Raji (cell line): ENCODE measurements around the gene HOXA7.

Experiments used
- POLR2A ChIP-seq: IDR thresholded peaks from 2 replicates; pipeline ENCODE4 v1.6.1; 2011; ENCODE audit warnings: low read depth, low read length, control low read depth; ENCODE audit not compliant: insufficient read depth

HOXA7 gene

GRCh38 chr7:27134392-27134791 lies 22.1 kb downstream of the HOXA7 start:
- TF ChIP-seq POLR2A: no peak

- no peak for TF ChIP-seq POLR2A
These were observed 22.9 kb downstream of the HOXA7 start for GRCh38 chr7:27133409-27134231.

GRCh38 chr7:27132978-27133377 lies 23.5 kb downstream of the HOXA7 start:
- TF ChIP-seq POLR2A: no peak

- TF ChIP-seq POLR2A: no peak
These were observed 24.3 kb downstream of the HOXA7 start for GRCh38 chr7:27132214-27132613.

- TF ChIP-seq POLR2A: no peak
These were observed 25.1 kb downstream of the HOXA7 start for GRCh38 chr7:27131390-27131819.

- no peak for TF ChIP-seq POLR2A
These were observed 25.7 kb downstream of the HOXA7 start, which contains the start of gene HOXA4 for GRCh38 chr7:27130540-27131389. Gene HOXA4 (minus strand): TSS chr7:27130757. CDS start chr7:27130733, 24 bp downstream.

- TF ChIP-seq POLR2A: no peak
These were observed 26.5 kb downstream of the HOXA7 start for GRCh38 chr7:27129729-27130539.

GRCh38 chr7:27128776-27129728 lies 27.4 kb downstream of the HOXA7 start:
- TF ChIP-seq POLR2A: no peak

- TF ChIP-seq POLR2A: no peak
These were observed 28.4 kb downstream of the HOXA7 start for GRCh38 chr7:27128034-27128433.

GRCh38 chr7:27126596-27127327 lies 29.7 kb downstream of the HOXA7 start:
- TF ChIP-seq POLR2A: no peak

GRCh38 chr7:27125986-27126394 lies 30.5 kb downstream of the HOXA7 start:
- TF ChIP-seq POLR2A: no peak

GRCh38 chr7:27124902-27125689 lies 31.4 kb downstream of the HOXA7 start:
- TF ChIP-seq POLR2A: no peak

GRCh38 chr7:27124096-27124901 lies 32.2 kb downstream of the HOXA7 start:
- no peak for TF ChIP-seq POLR2A
